ENCODE data around the gene UNC93B1. TPM values are rescaled to one million over a fixed set of nuclear protein-coding genes. Genes with fewer than 3 reads are reported as not detected.

The UNC93B1 gene
- total RNA-seq, 2 experiments from 2014 or later = 12.4 to 13.0 TPM

- DNase-seq = no peak
- no peak for TF ChIP-seq CTCF (IDR thresholded peaks at IDR 0.05)
- Mint-ChIP-seq H3K4me3 (no peak overlapping the region), H3K27ac (no peak overlapping the region), H3K4me1 (ENCODE audit: low read depth) (peaks cover 4% of the 10 kb centered on the region), H3K9me3 (no peaks in the 10 kb centered on the region), H3K36me3 (ENCODE audit: low read depth) (peaks cover 4% of the 10 kb centered on the region), H3K27me3 (no peaks in the 10 kb centered on the region)
- POLR2A ChIA-PET = interaction anchor here (0.7 to 7.4 kb wide), 4 partner anchors 9 to 162 kb away, joined by 3 to 45 read pairs (median 4); no protein-coding TSS in a partner anchor
- intact Hi-C loops (cut with micrococcal nuclease) = no loop called here
- CTCF ChIA-PET = no interaction called here
- no peak for ATAC-seq
Measured at GRCh38 chr11:68042219-68043028, 38.5 kb upstream of the UNC93B1 start.

- ATAC-seq = no peak
- ChIA-PET CTCF (no interaction called here), POLR2A (interaction anchor here (0.7 to 7.4 kb wide), 7 partner anchors 9 to 162 kb away, joined by 3 to 45 read pairs (median 4); partner anchors contain the start of gene NDUFS8)
- Mint-ChIP-seq H3K36me3 (ENCODE audit: low read depth) (peaks cover 3% of the 10 kb centered on the region), H3K9me3 (no peaks in the 10 kb centered on the region), H3K4me1 (ENCODE audit: low read depth) (peaks cover 11% of the 10 kb centered on the region), H3K4me3 (peak overlapping the region; percentile 22), H3K27me3 (no peaks in the 10 kb centered on the region), H3K27ac (no peak overlapping the region)
- TF ChIP-seq CTCF (IDR thresholded peaks at IDR 0.05) = no peak
- intact Hi-C loops (cut with micrococcal nuclease) = no loop called here
- no peak for DNase-seq
Measured at GRCh38 chr11:68041617-68042218, 37.8 kb upstream of the UNC93B1 start.

GRCh38 chr11:68040957-68041591 is 37.2 kb upstream of the UNC93B1 start:
- H3K27ac Mint-ChIP-seq = peak overlapping the region; percentile 91
- no peaks in the 10 kb centered on the region for H3K9me3 Mint-ChIP-seq
- H3K4me3 Mint-ChIP-seq = peak overlapping the region; percentile 81
- POLR2A ChIA-PET = interaction anchor here (1.2 to 7.4 kb wide), 4 partner anchors 10 to 14 kb away, joined by 3 to 45 read pairs (median 12); partner anchors contain the start of gene NDUFS8
- TF ChIP-seq CTCF (IDR thresholded peaks at IDR 0.05) = no peak
- CTCF ChIA-PET = no interaction called here
- ATAC-seq (no peak), DNase-seq (no peak)
- intact Hi-C loops (cut with micrococcal nuclease) = no loop called here
- H3K36me3 Mint-ChIP-seq (ENCODE audit: low read depth) = peaks cover 2% of the 10 kb centered on the region
- H3K4me1 Mint-ChIP-seq (ENCODE audit: low read depth) = peaks cover 13% of the 10 kb centered on the region
- no peaks in the 10 kb centered on the region for H3K27me3 Mint-ChIP-seq

- Mint-ChIP-seq H3K9me3 (no peaks in the 10 kb centered on the region), H3K27me3 (no peaks in the 10 kb centered on the region), H3K27ac (peak overlapping the region; percentile 91), H3K4me1 (ENCODE audit: low read depth) (peaks cover 13% of the 10 kb centered on the region), H3K4me3 (peak overlapping the region; percentile 81), H3K36me3 (ENCODE audit: low read depth) (peaks cover 2% of the 10 kb centered on the region)
- DNase-seq = peak; percentile 78
- TF ChIP-seq CTCF (IDR thresholded peaks at IDR 0.05) = no peak
- ChIA-PET POLR2A (interaction anchor here (0.9 to 7.4 kb wide), 5 partner anchors 9 to 166 kb away, joined by 3 to 45 read pairs (median 4); partner anchors contain the start of gene NDUFS8), CTCF (no interaction called here)
- ATAC-seq = peak; percentile 64
- intact Hi-C loops (cut with micrococcal nuclease) = no loop called here
Measured at GRCh38 chr11:68040101-68040956, 36.4 kb upstream of the UNC93B1 start.
